Keratinocyte (primary cell): ENCODE results near the gene UHRF2. TPM values are rescaled to one million over a fixed set of nuclear protein-coding genes. Genes with fewer than 3 reads are reported as not detected.

Experiments used
- DNase-seq: peaks from one replicate; pipeline ENCODE4 v3.0.0-alpha.2; 2011; ENCODE audit warnings: low read depth, missing footprints, low spot score
- FAIRE-seq: peaks from 2 replicates; lab custom pipeline; 2011; peaks lifted over from hg19 to GRCh38; lab: Jason Lieb, UNC
- H2AFZ ChIP-seq: 2 replicates; pipeline ENCODE4 v1.6.0; 2012; ENCODE audit warnings: low read length, control low read depth, inconsistent platforms; ENCODE audit not compliant: control insufficient read depth
- H3K27ac ChIP-seq: 2 replicates; pipeline ENCODE4 v1.5.1; 2011; ENCODE audit warnings: low read length; ENCODE audit not compliant: control insufficient read depth, insufficient read depth
- H3K27me3 ChIP-seq: 3 replicates; pipeline ENCODE4 v1.6.0; 2011; ENCODE audit warnings: low read length; ENCODE audit not compliant: control insufficient read depth, insufficient read depth; ENCODE audit errors: extremely low read depth
- H3K36me3 ChIP-seq, 2 experiments: 2 replicates in 1 of 2; 3 replicates in 1 of 2; pipeline ENCODE4 v1.5.1; 2011; ENCODE audit warnings: low read length in 2 of 2, mild to moderate bottlenecking in 1 of 2; ENCODE audit not compliant: control insufficient read depth in 2 of 2, insufficient read depth in 2 of 2; ENCODE audit errors: extremely low read depth in 1 of 2
- H3K4me1 ChIP-seq: 3 replicates; pipeline ENCODE4 v1.5.1; 2011; ENCODE audit warnings: low read length; ENCODE audit not compliant: control insufficient read depth, insufficient read depth; ENCODE audit errors: extremely low read depth
- H3K4me2 ChIP-seq: 3 replicates; pipeline ENCODE4 v1.6.0; 2011; ENCODE audit warnings: low read depth, low read length; ENCODE audit not compliant: control insufficient read depth, insufficient read depth; ENCODE audit errors: extremely low read depth
- H3K4me3 ChIP-seq, 3 experiments: fragments of 200-600 bp in 1 of 3; sonication (generic) in 1 of 3; 2 replicates in 2 of 3; 3 replicates in 1 of 3; pipeline ENCODE4 v1.5.1; 2011 to 2016; ENCODE audit warnings: low read length in 3 of 3, mild to moderate bottlenecking in 3 of 3, control low read depth in 2 of 3, inconsistent platforms in 1 of 3, low read depth in 1 of 3, mixed read lengths in 1 of 3, mixed run types in 1 of 3, moderate library complexity in 1 of 3; ENCODE audit not compliant: control insufficient read depth in 2 of 3, insufficient read depth in 2 of 3; ENCODE audit errors: extremely low read depth in 1 of 3
- H3K79me2 ChIP-seq: 2 replicates; pipeline ENCODE4 v1.6.0; 2012; ENCODE audit warnings: low read length; ENCODE audit not compliant: control insufficient read depth, insufficient read depth
- H3K9ac ChIP-seq: 3 replicates; pipeline ENCODE4 v1.6.0; 2011; ENCODE audit warnings: low read length; ENCODE audit not compliant: control insufficient read depth, insufficient read depth; ENCODE audit errors: extremely low read depth
- H3K9me1 ChIP-seq: 3 replicates; pipeline ENCODE4 v1.6.0; 2011; ENCODE audit warnings: low read length; ENCODE audit not compliant: control insufficient read depth, insufficient read depth; ENCODE audit errors: extremely low read depth
- H3K9me3 ChIP-seq: 2 replicates; pipeline ENCODE4 v1.5.1; 2012; ENCODE audit warnings: low read depth, low read length; ENCODE audit not compliant: control insufficient read depth
- H4K20me1 ChIP-seq: 3 replicates; pipeline ENCODE4 v1.6.0; 2011; ENCODE audit warnings: low read length; ENCODE audit not compliant: control insufficient read depth, insufficient read depth; ENCODE audit errors: extremely low read depth
- EZH2 ChIP-seq: IDR thresholded peaks from one replicate; pipeline ENCODE4 v1.6.1; 2012; ENCODE audit warnings: inconsistent platforms, mild to moderate bottlenecking, low read length, moderate library complexity
- dilution Hi-C: fragments of 300-500 bp; cut with MboI; formaldehyde crosslinking; loops from one replicate; pipeline ENCODE4 v1.7.0; 2020; ENCODE audit warnings: low sequenced_read_pairs; ENCODE audit not compliant: extremely low pct_ligation_motif_present
- polyA plus RNA-seq, 5 experiments: library from polyadenylated mRNA; depleted of rRNA in 3 of 5; stranded (reverse) in 3 of 5; stranded (forward) in 1 of 5; unstranded in 1 of 5; fragments of >200 nt; gene quantifications; 1 replicate in 1 of 5; 2 replicates in 3 of 5; 3 replicates in 1 of 5; pipeline versions ENCODE4 v1.2.1 to v1.2.3, GENCODE V29; 2011 to 2012; ENCODE audit warnings: missing spikeins in 2 of 5, low read depth in 1 of 5, low replicate concordance in 1 of 5
- TF ChIP-seq, protein P1 (sequence below), 3 experiments: IDR thresholded peaks in 1 of 3; conservative IDR thresholded peaks in 1 of 3; optimal IDR thresholded peaks in 1 of 3; 2 replicates in 2 of 3; 3 replicates in 1 of 3; pipeline versions ENCODE3 to v1.5.1; 2011; ENCODE audit warnings: low read length in 3 of 3, mild to moderate bottlenecking in 3 of 3, moderate library complexity in 2 of 3, control low read depth in 1 of 3, inconsistent platforms in 1 of 3; ENCODE audit not compliant: insufficient read depth in 2 of 3; ENCODE audit errors: extremely low read depth in 1 of 3

UHRF2 gene
- polyA plus RNA-seq, 1 donor (not counting 4 experiments of a cell fraction or from before 2014, with no cell fraction given), result 77.0 TPM

GRCh38 chr9:6502399-6502798, 89.4 kb downstream of the UHRF2 start:
- no peaks in the 10 kb centered on the region for H3K9me3 ChIP-seq
- H3K9me1 ChIP-seq, result no peaks in the 10 kb centered on the region
- H2AFZ ChIP-seq, result no peak overlapping the region
- H3K4me2 ChIP-seq, result no peak overlapping the region
- DNase-seq (no peak), FAIRE-seq (peak; percentile 5)
- H3K36me3 ChIP-seq, result peaks cover 3 to 24% of the 10 kb centered on the region in 2 experiments
- no peak overlapping the region for H3K9ac ChIP-seq
- no peak overlapping the region for H3K4me3 ChIP-seq
- H3K27ac ChIP-seq, result no peak overlapping the region
- TF ChIP-seq, protein P1, sequence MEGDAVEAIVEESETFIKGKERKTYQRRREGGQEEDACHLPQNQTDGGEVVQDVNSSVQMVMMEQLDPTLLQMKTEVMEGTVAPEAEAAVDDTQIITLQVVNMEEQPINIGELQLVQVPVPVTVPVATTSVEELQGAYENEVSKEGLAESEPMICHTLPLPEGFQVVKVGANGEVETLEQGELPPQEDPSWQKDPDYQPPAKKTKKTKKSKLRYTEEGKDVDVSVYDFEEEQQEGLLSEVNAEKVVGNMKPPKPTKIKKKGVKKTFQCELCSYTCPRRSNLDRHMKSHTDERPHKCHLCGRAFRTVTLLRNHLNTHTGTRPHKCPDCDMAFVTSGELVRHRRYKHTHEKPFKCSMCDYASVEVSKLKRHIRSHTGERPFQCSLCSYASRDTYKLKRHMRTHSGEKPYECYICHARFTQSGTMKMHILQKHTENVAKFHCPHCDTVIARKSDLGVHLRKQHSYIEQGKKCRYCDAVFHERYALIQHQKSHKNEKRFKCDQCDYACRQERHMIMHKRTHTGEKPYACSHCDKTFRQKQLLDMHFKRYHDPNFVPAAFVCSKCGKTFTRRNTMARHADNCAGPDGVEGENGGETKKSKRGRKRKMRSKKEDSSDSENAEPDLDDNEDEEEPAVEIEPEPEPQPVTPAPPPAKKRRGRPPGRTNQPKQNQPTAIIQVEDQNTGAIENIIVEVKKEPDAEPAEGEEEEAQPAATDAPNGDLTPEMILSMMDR (optimal IDR thresholded peaks at IDR 0.05 in 1 of 3, IDR thresholded peaks at IDR 0.05 in 1 of 3, conservative IDR thresholded peaks at IDR 0.05 in 1 of 3; ENCODE audit: extremely low read depth in 1 of 3, insufficient read depth in 2 of 3, low read length in 3 of 3), result no peak
- TF ChIP-seq EZH2, result no peak
- H3K4me1 ChIP-seq, result peaks cover 29% of the 10 kb centered on the region
- no peaks in the 10 kb centered on the region for H3K27me3 ChIP-seq
- H4K20me1 ChIP-seq, result no peaks in the 10 kb centered on the region
- dilution Hi-C loops, result no loop called here
- H3K79me2 ChIP-seq, result no peaks in the 10 kb centered on the region

DNA sequence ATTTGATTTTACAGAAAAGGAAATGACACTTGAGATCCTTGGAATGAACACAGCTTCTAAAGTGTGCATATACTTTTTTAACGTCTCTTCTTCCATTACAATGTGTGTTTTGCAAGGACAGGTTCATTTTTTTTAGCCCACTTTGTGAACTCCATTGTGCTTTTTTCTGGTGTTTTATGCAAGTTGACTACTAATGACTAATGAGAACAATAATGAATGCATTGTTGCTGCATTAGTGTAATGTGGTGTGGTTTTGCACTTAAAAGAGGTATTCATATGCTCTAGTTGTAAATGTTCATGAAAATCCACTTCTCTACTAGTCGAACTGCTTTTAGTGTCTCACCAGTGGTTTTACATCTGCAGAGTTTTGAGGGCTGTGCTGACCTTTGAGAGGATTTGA, 93.6 kb downstream of the UHRF2 start:
- dilution Hi-C loops, result no loop called here
- peaks cover 15% of the 10 kb centered on the region for H3K4me1 ChIP-seq
- H3K4me2 ChIP-seq, result no peak overlapping the region
- peak; percentile 42 for DNase-seq
- H3K36me3 ChIP-seq, result peaks cover 3 to 20% of the 10 kb centered on the region in 2 experiments
- H2AFZ ChIP-seq, result no peak overlapping the region
- peak; percentile 90 for FAIRE-seq
- no peak for TF ChIP-seq EZH2
- TF ChIP-seq, protein P1 (optimal IDR thresholded peaks at IDR 0.05 in 1 of 3, IDR thresholded peaks at IDR 0.05 in 1 of 3, conservative IDR thresholded peaks at IDR 0.05 in 1 of 3; ENCODE audit: extremely low read depth in 1 of 3, insufficient read depth in 2 of 3, low read length in 3 of 3), result no peak
- peak overlapping the region; percentile 17 for H3K27ac ChIP-seq
- H3K9me1 ChIP-seq, result no peaks in the 10 kb centered on the region
- H3K4me3 ChIP-seq, result no peak overlapping the region
- H3K27me3 ChIP-seq, result no peaks in the 10 kb centered on the region
- H3K9ac ChIP-seq, result no peak overlapping the region
- no peaks in the 10 kb centered on the region for H3K79me2 ChIP-seq
- H4K20me1 ChIP-seq, result no peaks in the 10 kb centered on the region
- no peaks in the 10 kb centered on the region for H3K9me3 ChIP-seq
